Naive thymus-derived CD4-positive, alpha-beta T cell (primary cell): ENCODE data around the gene CRYBG2. TPM values are rescaled to one million over a fixed set of nuclear protein-coding genes. Genes with fewer than 3 reads are reported as not detected.

Source experiments
- ATAC-seq: fragments of 150-1000 bp; cut with Tn5 transposase; 2 replicates; pipeline ENCODE4 v1.10.0; 2021; ENCODE audit warnings: mild to moderate bottlenecking, moderate library complexity
- CTCF ChIA-PET: fragments of 350-600 bp; sonication (Branson Sonifier 250); formaldehyde crosslinking; loops from one replicate; lab custom pipeline; 2021; ENCODE audit warnings: antibody characterized with exemption; lab: Charles Lee
- POLR2A ChIA-PET: fragments of 350-600 bp; sonication (Branson Sonifier 250); formaldehyde crosslinking; loops from one replicate; lab custom pipeline; 2021; ENCODE audit warnings: antibody characterized with exemption, inconsistent platforms; lab: Charles Lee
- DNase-seq, 9 donors: peaks; one replicate each; pipeline versions ENCODE4 v3.0.0 to v3.0.0-alpha.2; 2020 to 2022; ENCODE audit warnings: mixed read lengths in 1 of 9
- H3K27ac ChIP-seq: one replicate; pipeline ENCODE4 v1.7.0; 2013; ENCODE audit warnings: mild to moderate bottlenecking, low read depth, low read length, moderate library complexity
- H3K27me3 ChIP-seq, 2 donors: one replicate each; pipeline ENCODE4 v1.7.0; 2013; ENCODE audit warnings: low read length in 2 of 2, mild to moderate bottlenecking in 2 of 2, moderate library complexity in 2 of 2; ENCODE audit not compliant: control insufficient read depth in 2 of 2, insufficient read depth in 2 of 2
- H3K36me3 ChIP-seq, 3 experiments: 1 replicate in 2 of 3; 2 replicates in 1 of 3; pipeline ENCODE4 v1.7.0; 2013; ENCODE audit warnings: low read length in 3 of 3, mild to moderate bottlenecking in 3 of 3, moderate library complexity in 1 of 3; ENCODE audit not compliant: insufficient read depth in 3 of 3, control insufficient read depth in 2 of 3
- H3K4me1 ChIP-seq, 2 donors: one replicate each; pipeline ENCODE4 v1.7.0; 2013; ENCODE audit warnings: low read length in 2 of 2, mild to moderate bottlenecking in 2 of 2, moderate library complexity in 1 of 2; ENCODE audit not compliant: control insufficient read depth in 2 of 2, insufficient read depth in 2 of 2
- H3K4me3 ChIP-seq: 2 replicates; pipeline ENCODE4 v1.7.0; 2013; ENCODE audit warnings: mild to moderate bottlenecking, low read length
- H3K9me3 ChIP-seq, 3 experiments: 1 replicate in 2 of 3; 2 replicates in 1 of 3; pipeline ENCODE4 v1.7.0; 2013; ENCODE audit warnings: low read length in 3 of 3; ENCODE audit not compliant: control insufficient read depth in 2 of 3
- H3K27ac Mint-ChIP-seq, 9 donors: one replicate each; pipeline ENCODE4 v1.8.0; 2020 to 2022; ENCODE audit warnings: mixed read lengths in 9 of 9, mild to moderate bottlenecking in 8 of 9, moderate library complexity in 5 of 9, inconsistent platforms in 2 of 9
- H3K27me3 Mint-ChIP-seq, 5 donors: one replicate each; pipeline ENCODE4 v1.8.0; 2021 to 2022; ENCODE audit warnings: mixed read lengths in 5 of 5, mild to moderate bottlenecking in 1 of 5
- H3K36me3 Mint-ChIP-seq, 5 donors: one replicate each; pipeline ENCODE4 v1.8.0; 2020 to 2022; ENCODE audit warnings: mixed read lengths in 5 of 5, mild to moderate bottlenecking in 3 of 5, inconsistent platforms in 1 of 5
- H3K4me1 Mint-ChIP-seq, 7 donors: one replicate each; pipeline ENCODE4 v1.8.0; 2020 to 2022; ENCODE audit warnings: mixed read lengths in 7 of 7, mild to moderate bottlenecking in 3 of 7, inconsistent platforms in 1 of 7
- H3K4me3 Mint-ChIP-seq, 10 donors: one replicate each; pipeline ENCODE4 v1.8.0; 2020 to 2022; ENCODE audit warnings: mild to moderate bottlenecking in 10 of 10, mixed read lengths in 10 of 10, moderate library complexity in 6 of 10, inconsistent platforms in 2 of 10
- H3K9me3 Mint-ChIP-seq, 11 donors: one replicate each; pipeline ENCODE4 v1.8.0; 2020 to 2022; ENCODE audit warnings: mixed read lengths in 11 of 11, mild to moderate bottlenecking in 4 of 11, inconsistent platforms in 1 of 11, moderate library complexity in 1 of 11
- intact Hi-C, 2 donors: fragments of 100-400 bp; cut with micrococcal nuclease; formaldehyde crosslinking; loops; one replicate each; pipeline ENCODE4 v1.15.1; 2023
- polyA plus RNA-seq, 2 donors: library from polyadenylated mRNA; unstranded; fragments of 300-500 nt; fragmentation: Illumina TruSeq; gene quantifications; one replicate each; pipeline ENCODE4 v1.2.3, GENCODE V29; 2021
- total RNA-seq, 6 experiments: library from RNA in 5 of 6; stranded (reverse) in 5 of 6; gene quantifications; 1 replicate in 5 of 6; 2 replicates in 1 of 6; pipeline ENCODE4 v1.2.3 and lab custom pipeline; 2021 to 2026

Gene CRYBG2
- total and polyA plus RNA-seq, 7 experiments from 2014 or later = 0.59 to 1.5 (median 1.1) TPM; not detected in 2

DNA sequence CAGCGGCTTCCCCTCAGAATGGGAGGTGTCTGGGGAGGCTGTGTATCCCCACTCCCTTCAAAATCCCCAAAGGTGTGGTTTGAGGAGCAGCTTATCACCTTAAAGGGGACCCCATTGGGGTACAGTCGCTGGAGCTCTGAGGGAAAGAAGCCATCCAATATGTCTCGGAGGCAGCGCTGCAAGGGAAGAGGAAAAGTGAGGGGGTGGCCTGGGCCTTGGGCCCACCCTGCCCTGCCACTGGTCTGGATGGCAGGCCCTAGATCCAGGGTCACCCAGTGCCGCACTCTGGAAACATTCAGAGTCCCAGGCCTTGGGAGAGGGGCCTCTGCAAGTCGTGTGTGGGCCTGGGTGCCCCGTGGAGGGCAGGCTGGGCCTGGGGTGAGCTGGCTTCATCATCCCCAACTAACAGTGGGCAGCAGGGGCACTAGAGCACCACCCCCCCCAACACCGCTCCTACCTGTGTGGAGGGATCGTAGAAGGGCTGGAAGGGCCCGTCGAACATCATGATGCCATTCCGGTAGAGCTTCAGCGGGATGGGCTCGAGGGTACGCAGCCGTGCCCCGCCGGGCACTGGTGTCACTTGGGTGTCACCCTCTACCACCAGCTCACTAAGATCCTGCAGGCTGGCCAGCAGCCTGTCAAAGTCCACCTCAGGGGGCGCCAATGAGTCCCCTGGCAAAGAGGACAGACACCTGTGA, 68.4 kb downstream of the CRYBG2 start:
- H3K27ac Mint-ChIP-seq = peak overlapping the region; percentile 90 to 99 (median 97)
- peaks cover 68 to 99% (median 92%) of the 10 kb centered on the region in 7 donors for H3K4me1 Mint-ChIP-seq
- peak in 1 of 9 donors; percentile 56 for DNase-seq
- ChIA-PET POLR2A (interaction anchor here (0.5 to 26.8 kb wide), 14 partner anchors 7 to 509 kb away, joined by 3 to 1967 read pairs (median 7); partner anchors contain the start of genes CD52, CEP85, DHDDS and HMGN2), CTCF (interaction anchor here (0.7 to 17.9 kb wide), 11 partner anchors 10 to 190 kb away, joined by 3 to 541 read pairs (median 10); partner anchors contain the start of genes CD52, LIN28A and UBXN11)
- peaks cover 0 to 15% (median 2%) of the 10 kb centered on the region in 3 experiments for H3K36me3 ChIP-seq
- intact Hi-C loops = loop anchor here (1.0 to 10.0 kb wide), 9 partner anchors 36 to 409 kb away; partner anchors contain the start of genes ARID1A (in 1 of the 2), CEP85 (in 1 of the 2) and HMGN2 (in 1 of the 2)
- no peaks in the 10 kb centered on the region for H3K27me3 Mint-ChIP-seq
- no peaks in the 10 kb centered on the region for H3K9me3 ChIP-seq
- ATAC-seq = no peak
- peak overlapping the region; percentile 15 for H3K4me3 ChIP-seq
- no peaks in the 10 kb centered on the region for H3K27me3 ChIP-seq
- H3K9me3 Mint-ChIP-seq = peaks cover 0 to 2% (median 0%) of the 10 kb centered on the region in 11 donors
- peak overlapping the region in 9 of 10 donors; percentile 44 to 88 (median 76) for H3K4me3 Mint-ChIP-seq
- H3K4me1 ChIP-seq = peaks cover 96% of the 10 kb centered on the region in 2 donors
- peaks cover 0 to 33% (median 4%) of the 10 kb centered on the region in 5 donors for H3K36me3 Mint-ChIP-seq
- H3K27ac ChIP-seq = peak overlapping the region; percentile 86

DNA sequence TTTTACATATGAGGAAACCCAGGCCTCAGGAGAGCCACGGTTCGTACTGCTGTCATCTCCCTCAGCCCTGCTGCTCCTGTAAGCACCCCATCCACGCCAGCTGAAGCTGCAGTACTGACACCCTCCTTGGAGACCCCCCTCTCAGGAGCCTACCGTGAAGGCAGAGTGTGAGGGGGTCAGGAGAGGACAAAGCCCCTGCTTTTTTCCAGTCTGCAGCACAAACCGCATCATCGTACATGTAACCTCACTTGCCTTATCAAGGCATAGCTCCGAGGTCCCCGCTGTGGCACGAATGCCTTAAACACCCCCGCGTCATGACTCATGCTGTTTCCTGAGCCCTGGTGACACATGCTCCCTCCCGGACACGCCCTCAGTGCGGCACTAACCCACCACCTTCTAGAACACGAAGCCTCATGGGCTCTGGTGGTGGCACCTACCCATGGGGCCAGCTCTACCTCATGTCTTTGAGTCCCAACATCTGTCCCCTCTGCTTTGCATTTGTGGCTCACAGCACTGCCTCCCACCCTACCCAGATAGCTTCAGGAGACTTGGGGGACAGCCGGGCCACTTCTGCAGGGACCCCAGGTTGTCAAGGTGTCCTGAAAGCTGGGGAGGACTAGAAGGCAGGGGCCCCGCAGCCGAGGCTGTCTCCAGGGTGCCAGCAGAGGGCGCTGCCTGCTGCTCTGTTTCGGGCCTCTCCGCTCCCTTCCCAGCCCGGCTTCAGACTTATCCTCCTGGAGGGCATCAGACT, 69.2 kb downstream of the CRYBG2 start:
- peaks cover 0 to 15% (median 4%) of the 10 kb centered on the region in 3 experiments for H3K36me3 ChIP-seq
- intact Hi-C loops = loop anchor here (1.0 to 10.0 kb wide), 12 partner anchors 8 to 410 kb away; partner anchors contain the start of genes ARID1A (in 1 of the 2), CEP85 (in 1 of the 2), DHDDS (in 1 of the 2) and HMGN2 (in 1 of the 2)
- peaks cover 0 to 32% (median 4%) of the 10 kb centered on the region in 5 donors for H3K36me3 Mint-ChIP-seq
- CTCF ChIA-PET = interaction anchor here (0.6 to 17.9 kb wide), 13 partner anchors 9 to 132 kb away, joined by 3 to 541 read pairs (median 5); partner anchors contain the start of genes CD52 and UBXN11
- H3K4me3 ChIP-seq = peak overlapping the region; percentile 18
- peak; percentile 81 for ATAC-seq
- peak; percentile 60 to 97 (median 87) for DNase-seq
- H3K27me3 ChIP-seq = no peaks in the 10 kb centered on the region
- no peaks in the 10 kb centered on the region for H3K9me3 ChIP-seq
- POLR2A ChIA-PET = interaction anchor here (0.5 to 26.8 kb wide), 16 partner anchors 6 to 509 kb away, joined by 3 to 1967 read pairs (median 6); partner anchors contain the start of genes CD52, CEP85, DHDDS and HMGN2
- peak overlapping the region; percentile 86 for H3K27ac ChIP-seq
- no peaks in the 10 kb centered on the region for H3K27me3 Mint-ChIP-seq
- peaks cover 0 to 2% (median 0%) of the 10 kb centered on the region in 11 donors for H3K9me3 Mint-ChIP-seq
- H3K4me3 Mint-ChIP-seq = peak overlapping the region; percentile 44 to 88 (median 76)
- H3K27ac Mint-ChIP-seq = peak overlapping the region; percentile 90 to 99 (median 97)
- H3K4me1 ChIP-seq = peaks cover 89 to 91% of the 10 kb centered on the region in 2 donors
- peaks cover 62 to 94% (median 86%) of the 10 kb centered on the region in 7 donors for H3K4me1 Mint-ChIP-seq

DNA sequence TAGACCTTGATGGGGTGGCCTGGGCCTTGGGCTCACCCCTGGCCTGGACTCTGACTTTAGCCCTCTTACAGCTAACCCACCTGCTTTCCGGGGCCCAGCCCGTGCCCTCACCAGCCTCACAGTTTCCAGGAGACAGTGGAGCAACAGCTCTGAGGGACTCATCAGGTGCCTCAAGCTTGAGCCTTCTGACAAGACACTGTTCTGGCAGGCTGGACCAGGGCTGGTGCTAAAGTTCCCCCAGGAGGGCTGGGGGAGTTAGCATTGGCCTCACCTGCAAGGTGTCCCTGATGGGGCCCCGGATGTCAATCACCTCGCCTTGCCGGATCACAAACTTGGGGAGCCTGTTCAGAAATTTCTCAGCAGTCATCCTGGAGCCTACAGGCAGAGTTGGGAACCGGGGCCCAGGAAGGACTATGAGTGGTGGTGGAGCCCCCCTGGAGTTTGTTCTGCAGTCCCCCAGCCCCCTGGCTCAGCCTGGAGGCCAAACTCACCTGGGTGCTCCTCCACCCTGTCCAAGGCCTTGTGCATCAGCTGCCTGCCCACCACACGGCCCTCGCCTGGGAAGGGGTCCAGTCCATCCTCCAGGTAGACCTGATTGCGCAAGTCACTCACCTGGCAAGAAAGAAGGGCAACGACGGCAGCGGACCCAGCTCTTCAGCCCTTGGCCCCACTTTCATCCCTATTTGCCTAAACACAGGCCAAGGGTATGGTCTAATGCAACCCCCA, 69.9 kb downstream of the CRYBG2 start:
- H3K9me3 Mint-ChIP-seq = peaks cover 0 to 2% (median 0%) of the 10 kb centered on the region in 11 donors
- no peaks in the 10 kb centered on the region for H3K9me3 ChIP-seq

GRCh38 chr1:26283279-26283853, 70.6 kb downstream of the CRYBG2 start:
- POLR2A ChIA-PET = interaction anchor here (0.6 to 26.8 kb wide), 6 partner anchors 30 to 139 kb away, joined by 4 to 1967 read pairs (median 10); partner anchors contain the start of genes CD52, CEP85 and UBXN11
- intact Hi-C loops = loop anchor here in 1 of 2 donors (10.0 kb wide), 2 partner anchors 261 to 411 kb away; partner anchors contain the start of gene ARID1A
- Histone ChIP-seq H3K27me3 (no peaks in the 10 kb centered on the region), H3K4me3 (no peak overlapping the region), H3K4me1 (peaks cover 87 to 89% of the 10 kb centered on the region in 2 donors), H3K9me3 (no peaks in the 10 kb centered on the region), H3K36me3 (peaks cover 0 to 15% (median 4%) of the 10 kb centered on the region in 3 experiments), H3K27ac (peak overlapping the region; percentile 86)
- Mint-ChIP-seq H3K36me3 (peaks cover 0 to 35% (median 4%) of the 10 kb centered on the region in 5 donors), H3K27me3 (no peaks in the 10 kb centered on the region), H3K4me3 (peak overlapping the region; percentile 28 to 88 (median 60)), H3K9me3 (peaks cover 0 to 2% (median 0%) of the 10 kb centered on the region in 11 donors), H3K4me1 (peaks cover 62 to 92% (median 84%) of the 10 kb centered on the region in 7 donors), H3K27ac (peak overlapping the region; percentile 90 to 99 (median 97))
- CTCF ChIA-PET = interaction anchor here (3.1 to 17.9 kb wide), 3 partner anchors 8 to 39 kb away, joined by 31 to 541 read pairs (median 131); partner anchors contain the start of genes CD52 and UBXN11
- no peak for DNase-seq
- ATAC-seq = no peak

More for the DNA sequence above, 69.9 kb downstream of the CRYBG2 start:
- H3K4me1 ChIP-seq = peaks cover 87 to 89% of the 10 kb centered on the region in 2 donors
- no peaks in the 10 kb centered on the region for H3K27me3 Mint-ChIP-seq
- peak overlapping the region; percentile 90 to 99 (median 97) for H3K27ac Mint-ChIP-seq
- ChIA-PET CTCF (interaction anchor here (0.6 to 17.9 kb wide), 11 partner anchors 8 to 133 kb away, joined by 3 to 541 read pairs (median 10); partner anchors contain the start of genes CD52 and UBXN11), POLR2A (interaction anchor here (0.6 to 26.8 kb wide), 13 partner anchors 6 to 148 kb away, joined by 3 to 1967 read pairs (median 7); partner anchors contain the start of genes CD52, CEP85, DHDDS and SH3BGRL3)
- intact Hi-C loops = loop anchor here (1.0 to 10.0 kb wide), 9 partner anchors 8 to 411 kb away; partner anchors contain the start of genes ARID1A (in 1 of the 2), CEP85 (in 1 of the 2), DHDDS (in 1 of the 2) and HMGN2 (in 1 of the 2)
- H3K4me3 Mint-ChIP-seq = peak overlapping the region; percentile 44 to 88 (median 76)
- peaks cover 57 to 92% (median 84%) of the 10 kb centered on the region in 7 donors for H3K4me1 Mint-ChIP-seq
- H3K27ac ChIP-seq = peak overlapping the region; percentile 86
- no peak for DNase-seq
- no peak for ATAC-seq
- H3K4me3 ChIP-seq = peak overlapping the region; percentile 18
- peaks cover 0 to 32% (median 4%) of the 10 kb centered on the region in 5 donors for H3K36me3 Mint-ChIP-seq
- H3K27me3 ChIP-seq = no peaks in the 10 kb centered on the region
- peaks cover 0 to 15% (median 4%) of the 10 kb centered on the region in 3 experiments for H3K36me3 ChIP-seq

GRCh38 chr1:26282401-26282918, 71.5 kb downstream of the CRYBG2 start:
- Mint-ChIP-seq H3K27me3 (no peaks in the 10 kb centered on the region), H3K27ac (peak overlapping the region; percentile 41 to 99 (median 96)), H3K4me3 (peak overlapping the region in 7 of 10 donors; percentile 21 to 88 (median 58)), H3K36me3 (peaks cover 0 to 41% (median 4%) of the 10 kb centered on the region in 5 donors), H3K9me3 (peaks cover 0 to 2% (median 0%) of the 10 kb centered on the region in 11 donors), H3K4me1 (peaks cover 57 to 92% (median 75%) of the 10 kb centered on the region in 7 donors)
- Histone ChIP-seq H3K4me3 (no peak overlapping the region), H3K36me3 (peaks cover 0 to 17% (median 4%) of the 10 kb centered on the region in 3 experiments), H3K27me3 (no peaks in the 10 kb centered on the region), H3K4me1 (peaks cover 87 to 88% of the 10 kb centered on the region in 2 donors), H3K27ac (peak overlapping the region; percentile 86), H3K9me3 (no peaks in the 10 kb centered on the region)
- CTCF ChIA-PET = interaction anchor here (2.6 to 17.9 kb wide), 2 partner anchors 40 to 81 kb away, joined by 12 to 541 read pairs; partner anchors contain the start of gene CD52
- ATAC-seq = no peak
- intact Hi-C loops = loop anchor here in 1 of 2 donors (10.0 kb wide), 2 partner anchors 262 to 412 kb away; partner anchors contain the start of gene ARID1A
- no peak for DNase-seq
- POLR2A ChIA-PET = interaction anchor here (1.0 to 26.8 kb wide), 4 partner anchors 6 to 92 kb away, joined by 3 to 1967 read pairs (median 61); partner anchors contain the start of genes CD52, CEP85 and UBXN11
